Left ventricle myocardium inferior (tissue), 1 donor: ENCODE measurements around the gene TACR1. TPM values are rescaled to one million over a fixed set of nuclear protein-coding genes. Genes with fewer than 3 reads are reported as not detected.

Experiments used
- DNase-seq: peaks from one replicate; pipeline ENCODE4 v3.0.0-alpha.2; 2020
- H3K27ac ChIP-seq: fragments of 200-600 bp; replicated peaks from 2 replicates; pipeline ENCODE4 v1.8.0; 2021
- H3K27me3 ChIP-seq: fragments of 200-600 bp; 2 replicates; pipeline ENCODE4 v1.8.0; 2021; ENCODE audit warnings: low read depth
- H3K36me3 ChIP-seq: fragments of 200-600 bp; 2 replicates; pipeline ENCODE4 v1.8.0; 2021
- H3K4me1 ChIP-seq: fragments of 200-600 bp; 2 replicates; pipeline ENCODE4 v1.8.0; 2021
- H3K4me3 ChIP-seq: fragments of 200-600 bp; 2 replicates; pipeline ENCODE4 v1.8.0; 2021; ENCODE audit warnings: mild to moderate bottlenecking, moderate library complexity
- H3K9me3 ChIP-seq: fragments of 200-600 bp; replicated peaks from 2 replicates; pipeline ENCODE4 v1.8.0; 2021
- intact Hi-C: fragments of 100-400 bp; cut with micrococcal nuclease; formaldehyde crosslinking; loops from one replicate; pipeline ENCODE4 v1.11.0; 2022
- total RNA-seq: library from RNA; stranded (reverse); fragmentation: NEBNext Ultra II Directional; extraction: Animal tissue kit (Norgen Biotek cat#: 25700); gene quantifications from one replicate; pipeline ENCODE4 v1.2.1, GENCODE V29; 2021
- TF ChIP-seq, protein P1 (sequence below): fragments of 200-600 bp; IDR thresholded peaks from 2 replicates; pipeline ENCODE4 v1.8.0; 2021; ENCODE audit warnings: antibody characterized with exemption, mild to moderate bottlenecking, borderline replicate concordance
- donor health status: DM: no; HTN: yes; CAD: no; lungs with severe emphysema.

The TACR1 gene
- total RNA-seq, 1 donor from 2014 or later: 0.22 TPM

DNA sequence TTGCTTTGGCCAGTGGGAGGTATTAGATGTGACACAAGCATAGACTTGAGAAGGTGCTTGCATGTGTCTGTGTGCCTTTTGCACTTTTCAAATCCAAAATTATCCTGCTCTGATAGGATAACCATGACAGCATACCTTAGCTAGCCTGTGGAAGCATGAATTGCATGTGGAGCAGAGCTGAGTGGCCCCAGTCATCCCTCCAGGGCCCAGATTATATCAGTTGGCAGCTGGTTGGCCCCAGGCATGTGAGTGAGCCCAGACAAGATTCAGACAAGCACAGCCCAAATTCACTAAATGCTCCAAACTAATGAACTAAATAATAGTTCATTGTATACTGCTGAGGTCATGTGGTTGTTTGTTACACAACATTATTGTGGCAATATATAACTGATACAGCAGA is 18.8 kb downstream of the TACR1 start:
- Histone ChIP-seq H3K27me3 (no peaks in the 10 kb centered on the region), H3K4me1 (no peaks in the 10 kb centered on the region), H3K27ac (no peak overlapping the region), H3K4me3 (no peak overlapping the region), H3K36me3 (no peaks in the 10 kb centered on the region), H3K9me3 (no peaks in the 10 kb centered on the region)
- no peak for DNase-seq
- intact Hi-C loops: no loop called here
- TF ChIP-seq, protein P1, sequence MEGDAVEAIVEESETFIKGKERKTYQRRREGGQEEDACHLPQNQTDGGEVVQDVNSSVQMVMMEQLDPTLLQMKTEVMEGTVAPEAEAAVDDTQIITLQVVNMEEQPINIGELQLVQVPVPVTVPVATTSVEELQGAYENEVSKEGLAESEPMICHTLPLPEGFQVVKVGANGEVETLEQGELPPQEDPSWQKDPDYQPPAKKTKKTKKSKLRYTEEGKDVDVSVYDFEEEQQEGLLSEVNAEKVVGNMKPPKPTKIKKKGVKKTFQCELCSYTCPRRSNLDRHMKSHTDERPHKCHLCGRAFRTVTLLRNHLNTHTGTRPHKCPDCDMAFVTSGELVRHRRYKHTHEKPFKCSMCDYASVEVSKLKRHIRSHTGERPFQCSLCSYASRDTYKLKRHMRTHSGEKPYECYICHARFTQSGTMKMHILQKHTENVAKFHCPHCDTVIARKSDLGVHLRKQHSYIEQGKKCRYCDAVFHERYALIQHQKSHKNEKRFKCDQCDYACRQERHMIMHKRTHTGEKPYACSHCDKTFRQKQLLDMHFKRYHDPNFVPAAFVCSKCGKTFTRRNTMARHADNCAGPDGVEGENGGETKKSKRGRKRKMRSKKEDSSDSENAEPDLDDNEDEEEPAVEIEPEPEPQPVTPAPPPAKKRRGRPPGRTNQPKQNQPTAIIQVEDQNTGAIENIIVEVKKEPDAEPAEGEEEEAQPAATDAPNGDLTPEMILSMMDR: no peak

DNA sequence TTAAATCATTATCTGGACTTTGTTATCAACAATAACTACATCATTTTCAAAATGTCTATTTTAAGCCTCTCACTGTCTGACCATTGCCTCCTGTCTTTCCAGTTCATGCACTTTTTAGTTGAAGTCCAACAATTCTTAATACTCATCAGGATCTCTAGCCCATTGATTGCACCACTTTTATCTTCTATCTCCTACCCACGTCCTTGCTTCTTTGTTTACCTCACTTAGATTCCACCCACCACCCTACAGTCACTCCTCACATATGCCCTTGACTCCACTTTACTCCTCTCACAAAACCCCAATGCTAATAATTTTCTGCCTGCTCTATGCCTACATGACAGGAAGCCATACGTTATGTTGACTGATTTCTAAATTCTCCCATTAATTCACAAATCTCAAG is 21.9 kb downstream of the TACR1 start:
- no peak overlapping the region for H3K4me3 ChIP-seq
- DNase-seq: no peak
- H3K36me3 ChIP-seq: no peaks in the 10 kb centered on the region
- H3K9me3 ChIP-seq: no peaks in the 10 kb centered on the region
- no peak overlapping the region for H3K27ac ChIP-seq
- H3K4me1 ChIP-seq: no peaks in the 10 kb centered on the region
- H3K27me3 ChIP-seq: no peaks in the 10 kb centered on the region
- intact Hi-C loops: no loop called here
- TF ChIP-seq, protein P1: no peak

DNA sequence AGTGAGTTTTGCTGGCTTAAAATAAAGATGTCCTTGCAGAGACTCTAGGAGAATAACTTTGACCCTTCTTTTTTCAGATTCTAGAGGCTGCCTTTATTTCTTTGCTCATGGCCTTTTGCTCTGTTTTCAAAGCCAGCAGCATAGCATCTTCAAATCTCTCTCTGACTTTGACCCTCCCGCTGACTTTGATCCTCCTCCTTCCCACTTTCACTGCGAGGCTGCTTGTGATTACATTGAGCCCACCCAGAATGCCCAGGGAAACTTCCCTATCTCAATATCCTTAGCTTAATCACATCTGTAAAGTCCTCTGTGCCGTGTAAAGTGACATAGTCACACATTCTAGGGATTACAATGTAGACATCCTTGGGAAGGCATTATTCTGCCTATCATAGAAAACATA is 23.9 kb downstream of the TACR1 start:
- TF ChIP-seq, protein P1: no peak
- no peaks in the 10 kb centered on the region for H3K36me3 ChIP-seq
- intact Hi-C loops: no loop called here
- H3K4me3 ChIP-seq: no peak overlapping the region
- H3K27me3 ChIP-seq: no peaks in the 10 kb centered on the region
- no peak for DNase-seq
- no peaks in the 10 kb centered on the region for H3K4me1 ChIP-seq
- no peak overlapping the region for H3K27ac ChIP-seq
- no peaks in the 10 kb centered on the region for H3K9me3 ChIP-seq

DNA sequence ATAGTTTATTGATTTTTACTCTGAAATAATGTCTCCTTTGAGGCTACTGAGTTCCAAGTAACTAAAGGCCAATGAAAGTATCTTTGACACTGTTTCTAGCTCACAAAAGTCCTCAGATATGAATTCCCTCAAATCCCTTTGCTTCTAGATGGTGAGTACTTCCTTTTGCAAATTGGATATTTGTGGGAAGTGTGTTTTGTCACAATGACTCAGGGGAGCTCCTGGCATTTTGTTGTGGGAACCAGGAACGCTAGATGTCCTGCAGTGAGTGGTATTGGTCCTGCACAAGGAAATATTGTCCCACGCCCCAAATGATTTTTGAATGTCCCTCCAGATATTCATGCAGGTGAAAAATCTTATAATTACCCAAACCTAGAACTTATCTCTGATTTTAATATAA is 24.3 kb downstream of the TACR1 start:
- Histone ChIP-seq H3K4me3 (no peak overlapping the region), H3K36me3 (no peaks in the 10 kb centered on the region), H3K4me1 (no peaks in the 10 kb centered on the region), H3K9me3 (no peaks in the 10 kb centered on the region), H3K27ac (no peak overlapping the region), H3K27me3 (no peaks in the 10 kb centered on the region)
- TF ChIP-seq, protein P1: no peak
- intact Hi-C loops: no loop called here
- DNase-seq: no peak

DNA sequence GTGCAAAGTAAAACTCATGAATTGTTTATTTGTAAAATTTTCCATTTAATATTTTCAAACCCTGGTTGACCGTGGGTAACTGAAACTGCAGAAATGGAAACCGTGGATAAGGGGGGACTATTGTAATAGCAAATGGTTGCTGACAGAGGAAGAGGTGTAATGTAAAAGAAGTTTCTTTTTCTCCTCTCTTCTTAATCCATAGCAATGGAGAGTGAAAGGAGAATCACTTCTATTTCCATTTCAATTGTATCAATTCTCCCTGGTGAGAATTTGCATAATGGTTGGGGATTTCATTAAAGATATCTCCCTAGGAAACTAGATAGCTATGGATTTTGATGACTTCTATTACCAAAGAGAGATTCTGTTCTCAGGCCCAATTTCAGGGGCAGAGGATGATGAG is 24.8 kb downstream of the TACR1 start:
- no peaks in the 10 kb centered on the region for H3K36me3 ChIP-seq
- intact Hi-C loops: no loop called here

More for the DNA sequence above, 24.8 kb downstream of the TACR1 start:
- Histone ChIP-seq H3K9me3 (no peaks in the 10 kb centered on the region), H3K27me3 (no peaks in the 10 kb centered on the region), H3K27ac (no peak overlapping the region), H3K4me3 (no peak overlapping the region), H3K4me1 (no peaks in the 10 kb centered on the region)
- TF ChIP-seq, protein P1: no peak
- no peak for DNase-seq
